Transverse colon (tissue), 4 donors: Measurements from ENCODE around the gene MGLL. TPM values are rescaled to one million over a fixed set of nuclear protein-coding genes. Genes with fewer than 3 reads are reported as not detected.

Experiments used
- DNase-seq: peaks from one replicate; pipeline ENCODE4 v3.0.0-alpha.2; 2019
- H3K27ac ChIP-seq, 4 donors: fragments of 200-600 bp; sonication (generic); 2 replicates each; pipeline ENCODE4 v1.5.1; 2016 to 2018; ENCODE audit warnings: inconsistent platforms in 4 of 4
- H3K27me3 ChIP-seq: fragments of 200-600 bp; sonication (generic); 2 replicates; pipeline ENCODE4 v1.5.1; 2017; ENCODE audit warnings: inconsistent platforms
- H3K36me3 ChIP-seq, 4 donors: fragments of 200-600 bp; sonication (generic); 2 replicates each; pipeline ENCODE4 v1.5.1; 2017 to 2019; ENCODE audit warnings: inconsistent platforms in 4 of 4
- H3K4me1 ChIP-seq, 4 donors: fragments of 200-600 bp; sonication (generic); 2 replicates each; pipeline ENCODE4 v1.5.1; 2017 to 2020; ENCODE audit warnings: inconsistent platforms in 4 of 4
- H3K4me3 ChIP-seq, 4 donors: fragments of 200-600 bp; sonication (generic); 1 replicate in 1 of 4; 2 replicates in 3 of 4; pipeline versions ENCODE4 v1.5.1 to v1.6.1; 2017 to 2019; ENCODE audit warnings: inconsistent platforms in 4 of 4
- H3K9me3 ChIP-seq, 2 donors: fragments of 200-600 bp; sonication (generic); 2 replicates each; pipeline ENCODE4 v1.5.1; 2017 to 2019; ENCODE audit warnings: inconsistent platforms in 2 of 2
- CTCF ChIP-seq, 5 experiments: fragments of 200-600 bp in 3 of 5; fragments of 450-650 bp in 2 of 5; sonication (generic) in 3 of 5; IDR thresholded peaks; 1 replicate in 2 of 5; 2 replicates in 3 of 5; pipeline ENCODE4 v1.5.1; 2016 to 2017; ENCODE audit warnings: antibody characterized with exemption in 5 of 5, inconsistent platforms in 3 of 5, mild to moderate bottlenecking in 2 of 5, moderate library complexity in 1 of 5
- EP300 ChIP-seq: sonication (generic); formaldehyde crosslinking; IDR thresholded peaks from one replicate; pipeline ENCODE4 v1.6.1; 2017; ENCODE audit warnings: antibody characterized with exemption, low read depth
- POLR2A ChIP-seq: fragments of 450-650 bp; IDR thresholded peaks from one replicate; pipeline ENCODE4 v1.6.1; 2016; ENCODE audit warnings: antibody characterized with exemption, mild to moderate bottlenecking, moderate library complexity
- POLR2AphosphoS5 ChIP-seq, 3 donors: sonication (generic); formaldehyde crosslinking; IDR thresholded peaks; one replicate each; pipeline ENCODE4 v1.6.1; 2016; ENCODE audit warnings: antibody characterized with exemption in 3 of 3
- WGBS, 2 donors: methylation state at CpG; one replicate each; pipeline ENCODE4 v1.1.5; 2018; ENCODE audit warnings: low coverage in 1 of 2; 5-methylcytosine and 5-hydroxymethylcytosine counted together
- in situ Hi-C, 4 donors: fragments of 200-750 bp; cut with MboI; loops; one replicate each; pipeline versions ENCODE4 v1.15.0 to v1.15.1; 2017; ENCODE audit warnings: low sequenced_read_pairs in 3 of 4, low pct_ligation_motif_present in 1 of 4, low pct_unique_long_range_greater_than_20kb in 1 of 4
- intact Hi-C: fragments of 100-400 bp; cut with DNase I; formaldehyde crosslinking; loops from one replicate; pipeline ENCODE4 v1.15.1; 2023; ENCODE audit warnings: low total_unique reads
- total RNA-seq, 4 donors: library from RNA; depleted of rRNA; stranded (reverse); fragments of >200 nt; gene quantifications; one replicate each; pipeline ENCODE4 v1.1.0, GENCODE V29; 2016

The MGLL gene
- total RNA-seq, 4 donors from 2014 or later: 150 to 329 (median 294) TPM

GRCh38 chr3:127691974-127692373 lies 130.3 kb downstream of the MGLL start:
- H3K4me3 ChIP-seq: no peak overlapping the region
- no peak for TF ChIP-seq POLR2AphosphoS5 (IDR thresholded peaks at IDR 0.05)
- no peak for TF ChIP-seq EP300
- TF ChIP-seq CTCF (IDR thresholded peaks at IDR 0.05): no peak
- no peak for TF ChIP-seq POLR2A
- intact Hi-C loops: loop anchor here (5.0 kb wide), 1 partner anchor 130 kb away; the partner anchor contains the start of gene MGLL
- H3K36me3 ChIP-seq: peaks cover 0 to 3% (median 0%) of the 10 kb centered on the region in 4 donors
- no peak overlapping the region for H3K27ac ChIP-seq
- WGBS, 2 donors: 92% methylated on average over 6 of the region's 6 CpGs; no CpG with 5 or more reads in 1 of the 2 donors
- H3K9me3 ChIP-seq: no peaks in the 10 kb centered on the region
- peaks cover 12 to 20% (median 16%) of the 10 kb centered on the region in 4 donors for H3K4me1 ChIP-seq
- in situ Hi-C loops: loop anchor here in 1 of 4 donors (25.0 kb wide), 1 partner anchor 145 kb away; no protein-coding TSS in a partner anchor
- DNase-seq: no peak
- H3K27me3 ChIP-seq: no peaks in the 10 kb centered on the region

- no peak overlapping the region for H3K4me3 ChIP-seq
- no peaks in the 10 kb centered on the region for H3K9me3 ChIP-seq
- intact Hi-C loops: loop anchor here (5.0 kb wide), 1 partner anchor 131 kb away; the partner anchor contains the start of gene MGLL
- no peak for DNase-seq
- no peaks in the 10 kb centered on the region for H3K27me3 ChIP-seq
- peaks cover 0 to 3% (median 0%) of the 10 kb centered on the region in 4 donors for H3K36me3 ChIP-seq
- peak overlapping the region in 2 of 4 donors; percentile 59 to 70 for H3K27ac ChIP-seq
- no peak for TF ChIP-seq EP300
- TF ChIP-seq POLR2A: no peak
- TF ChIP-seq CTCF (IDR thresholded peaks at IDR 0.05): no peak
- no peak for TF ChIP-seq POLR2AphosphoS5 (IDR thresholded peaks at IDR 0.05)
- in situ Hi-C loops: loop anchor here in 1 of 4 donors (25.0 kb wide), 1 partner anchor 146 kb away; no protein-coding TSS in a partner anchor
- H3K4me1 ChIP-seq: peaks cover 7 to 15% (median 11%) of the 10 kb centered on the region in 4 donors
- whole genome bisulfite sequencing, 2 donors: 76 to 100% methylated on average over 1 to 8 of the region's 8 CpGs
Observed at GRCh38 chr3:127691489-127691888, 130.8 kb downstream of the MGLL start.

GRCh38 chr3:127690823-127691452 lies 131.4 kb downstream of the MGLL start:
- H3K9me3 ChIP-seq: no peaks in the 10 kb centered on the region
- H3K4me3 ChIP-seq: no peak overlapping the region
- in situ Hi-C loops (loop anchor here in 1 of 4 donors (25.0 kb wide), 1 partner anchor 146 kb away; no protein-coding TSS in a partner anchor), intact Hi-C loops (loop anchor here (5.0 kb wide), 1 partner anchor 131 kb away; the partner anchor contains the start of gene MGLL)
- H3K36me3 ChIP-seq: peaks cover 0 to 3% (median 0%) of the 10 kb centered on the region in 4 donors
- H3K4me1 ChIP-seq: peaks cover 6 to 13% (median 9%) of the 10 kb centered on the region in 4 donors
- no peaks in the 10 kb centered on the region for H3K27me3 ChIP-seq
- WGBS, 2 donors: 73% methylated on average over 4 of the region's 4 CpGs; no CpG with 5 or more reads in 1 of the 2 donors
- peak overlapping the region; percentile 2 to 70 (median 61) for H3K27ac ChIP-seq
- no peak for DNase-seq
- TF ChIP-seq CTCF (IDR thresholded peaks at IDR 0.05): peak; percentile 33 to 46 (median 41)
- no peak for TF ChIP-seq POLR2A
- no peak for TF ChIP-seq EP300
- no peak for TF ChIP-seq POLR2AphosphoS5 (IDR thresholded peaks at IDR 0.05)

GRCh38 chr3:127690106-127690505 lies 132.2 kb downstream of the MGLL start:
- TF ChIP-seq CTCF (IDR thresholded peaks at IDR 0.05) (no peak), POLR2AphosphoS5 (IDR thresholded peaks at IDR 0.05) (no peak), EP300 (no peak), POLR2A (no peak)
- Histone ChIP-seq H3K36me3 (peaks cover 0 to 3% (median 0%) of the 10 kb centered on the region in 4 donors), H3K27ac (peak overlapping the region; percentile 2 to 70 (median 61)), H3K9me3 (no peaks in the 10 kb centered on the region), H3K4me1 (peaks cover 6 to 13% (median 9%) of the 10 kb centered on the region in 4 donors), H3K4me3 (no peak overlapping the region), H3K27me3 (no peaks in the 10 kb centered on the region)
- 70 to 100% methylated on average over 1 to 4 of the region's 4 CpGs for WGBS, 2 donors
- intact Hi-C loops: loop anchor here (5.0 kb wide), 1 partner anchor 132 kb away; the partner anchor contains the start of gene MGLL
- no peak for DNase-seq
- in situ Hi-C loops: loop anchor here in 1 of 4 donors (25.0 kb wide), 1 partner anchor 147 kb away; no protein-coding TSS in a partner anchor
